Stimulated activated CD8-positive, alpha-beta memory T cell treated with anti-CD3 and anti-CD28 coated beads, Interleukin-12 subunit alpha, Interleukin-12 subunit beta, amount 100 ng/mL, for 1 hour (primary cell): ENCODE data around the gene SPHK1.

Source experiments
- DNase-seq: peaks from one replicate; pipeline ENCODE4 v3.0.0-alpha.2; 2020; ENCODE audit warnings: low read depth

SPHK1 gene

DNA sequence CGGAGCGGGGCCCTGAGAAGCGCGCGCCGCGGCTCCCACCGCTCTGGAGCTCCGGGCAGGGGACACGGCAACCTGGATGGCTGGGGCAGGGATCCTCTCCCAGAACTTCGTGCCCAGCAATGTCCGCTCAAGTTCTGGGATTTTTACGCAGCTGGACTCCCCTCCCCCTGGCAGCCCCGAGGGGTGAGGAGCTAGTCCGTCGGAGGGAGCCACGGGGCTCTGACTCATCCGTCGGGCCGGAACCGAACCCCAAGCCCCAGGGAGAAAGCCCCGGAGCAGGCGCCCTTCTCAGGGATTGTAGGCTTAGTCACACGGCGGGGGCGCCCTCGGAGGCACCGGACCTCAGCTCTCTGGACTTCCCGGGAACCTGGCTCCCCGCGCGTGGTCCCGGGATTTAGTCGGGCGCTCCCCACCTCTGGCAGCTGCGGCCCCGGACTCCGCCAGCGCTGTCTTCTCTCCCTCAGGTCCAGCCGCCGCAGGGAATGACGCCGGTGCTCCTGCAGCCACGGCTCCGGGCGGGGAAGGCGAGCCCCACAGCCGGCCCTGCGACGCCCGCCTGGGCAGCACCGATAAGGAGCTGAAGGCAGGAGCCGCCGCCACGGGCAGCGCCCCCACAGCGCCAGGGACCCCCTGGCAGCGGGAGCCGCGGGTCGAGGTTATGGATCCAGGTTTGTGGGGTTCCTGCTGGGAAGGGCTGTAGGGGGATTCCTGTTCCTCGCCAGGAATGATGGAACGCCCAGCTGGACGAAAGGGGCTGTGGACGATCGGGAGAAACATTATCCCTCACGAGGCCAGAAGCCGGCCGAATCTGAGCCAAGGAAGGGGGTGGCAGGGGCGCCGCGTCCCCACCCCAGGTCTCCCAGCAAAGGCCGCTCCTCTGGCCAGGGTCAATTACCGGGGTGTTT, 830 bp downstream of the SPHK1 start:
- no peak for DNase-seq

DNA sequence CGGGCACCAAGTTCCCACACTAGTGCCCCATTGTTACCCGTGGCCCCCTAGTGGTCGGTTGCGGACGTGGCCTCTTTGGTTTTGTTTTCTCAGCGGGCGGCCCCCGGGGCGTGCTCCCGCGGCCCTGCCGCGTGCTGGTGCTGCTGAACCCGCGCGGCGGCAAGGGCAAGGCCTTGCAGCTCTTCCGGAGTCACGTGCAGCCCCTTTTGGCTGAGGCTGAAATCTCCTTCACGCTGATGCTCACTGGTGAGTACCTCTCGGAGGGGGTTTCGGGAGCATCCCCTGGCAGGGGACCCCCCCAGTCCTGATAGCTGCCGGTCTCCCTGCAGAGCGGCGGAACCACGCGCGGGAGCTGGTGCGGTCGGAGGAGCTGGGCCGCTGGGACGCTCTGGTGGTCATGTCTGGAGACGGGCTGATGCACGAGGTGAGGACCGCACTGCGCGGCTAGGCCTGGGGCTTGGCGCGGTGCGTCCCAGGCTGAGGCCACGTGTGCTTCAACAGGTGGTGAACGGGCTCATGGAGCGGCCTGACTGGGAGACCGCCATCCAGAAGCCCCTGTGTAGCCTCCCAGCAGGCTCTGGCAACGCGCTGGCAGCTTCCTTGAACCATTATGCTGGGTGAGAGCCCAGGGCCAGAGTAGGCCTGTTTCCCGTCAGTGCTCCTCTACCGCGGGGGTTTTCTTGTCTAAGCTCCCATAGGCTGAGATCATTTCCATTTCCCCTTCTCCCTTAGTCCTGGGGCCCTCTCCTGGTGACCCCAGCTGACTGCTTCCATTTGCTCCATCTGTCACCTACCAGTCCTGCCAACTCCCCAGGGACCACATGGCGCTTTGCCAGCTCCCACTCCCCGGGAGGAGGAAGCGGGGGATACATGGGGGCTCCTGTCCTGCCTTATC, 1.7 kb downstream of the SPHK1 start:
- peak; percentile 72 for DNase-seq

DNA sequence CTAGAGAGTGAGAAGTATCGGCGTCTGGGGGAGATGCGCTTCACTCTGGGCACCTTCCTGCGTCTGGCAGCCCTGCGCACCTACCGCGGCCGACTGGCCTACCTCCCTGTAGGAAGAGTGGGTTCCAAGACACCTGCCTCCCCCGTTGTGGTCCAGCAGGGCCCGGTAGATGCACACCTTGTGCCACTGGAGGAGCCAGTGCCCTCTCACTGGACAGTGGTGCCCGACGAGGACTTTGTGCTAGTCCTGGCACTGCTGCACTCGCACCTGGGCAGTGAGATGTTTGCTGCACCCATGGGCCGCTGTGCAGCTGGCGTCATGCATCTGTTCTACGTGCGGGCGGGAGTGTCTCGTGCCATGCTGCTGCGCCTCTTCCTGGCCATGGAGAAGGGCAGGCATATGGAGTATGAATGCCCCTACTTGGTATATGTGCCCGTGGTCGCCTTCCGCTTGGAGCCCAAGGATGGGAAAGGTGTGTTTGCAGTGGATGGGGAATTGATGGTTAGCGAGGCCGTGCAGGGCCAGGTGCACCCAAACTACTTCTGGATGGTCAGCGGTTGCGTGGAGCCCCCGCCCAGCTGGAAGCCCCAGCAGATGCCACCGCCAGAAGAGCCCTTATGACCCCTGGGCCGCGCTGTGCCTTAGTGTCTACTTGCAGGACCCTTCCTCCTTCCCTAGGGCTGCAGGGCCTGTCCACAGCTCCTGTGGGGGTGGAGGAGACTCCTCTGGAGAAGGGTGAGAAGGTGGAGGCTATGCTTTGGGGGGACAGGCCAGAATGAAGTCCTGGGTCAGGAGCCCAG, 2.8 kb downstream of the SPHK1 start:
- DNase-seq: no peak

DNA sequence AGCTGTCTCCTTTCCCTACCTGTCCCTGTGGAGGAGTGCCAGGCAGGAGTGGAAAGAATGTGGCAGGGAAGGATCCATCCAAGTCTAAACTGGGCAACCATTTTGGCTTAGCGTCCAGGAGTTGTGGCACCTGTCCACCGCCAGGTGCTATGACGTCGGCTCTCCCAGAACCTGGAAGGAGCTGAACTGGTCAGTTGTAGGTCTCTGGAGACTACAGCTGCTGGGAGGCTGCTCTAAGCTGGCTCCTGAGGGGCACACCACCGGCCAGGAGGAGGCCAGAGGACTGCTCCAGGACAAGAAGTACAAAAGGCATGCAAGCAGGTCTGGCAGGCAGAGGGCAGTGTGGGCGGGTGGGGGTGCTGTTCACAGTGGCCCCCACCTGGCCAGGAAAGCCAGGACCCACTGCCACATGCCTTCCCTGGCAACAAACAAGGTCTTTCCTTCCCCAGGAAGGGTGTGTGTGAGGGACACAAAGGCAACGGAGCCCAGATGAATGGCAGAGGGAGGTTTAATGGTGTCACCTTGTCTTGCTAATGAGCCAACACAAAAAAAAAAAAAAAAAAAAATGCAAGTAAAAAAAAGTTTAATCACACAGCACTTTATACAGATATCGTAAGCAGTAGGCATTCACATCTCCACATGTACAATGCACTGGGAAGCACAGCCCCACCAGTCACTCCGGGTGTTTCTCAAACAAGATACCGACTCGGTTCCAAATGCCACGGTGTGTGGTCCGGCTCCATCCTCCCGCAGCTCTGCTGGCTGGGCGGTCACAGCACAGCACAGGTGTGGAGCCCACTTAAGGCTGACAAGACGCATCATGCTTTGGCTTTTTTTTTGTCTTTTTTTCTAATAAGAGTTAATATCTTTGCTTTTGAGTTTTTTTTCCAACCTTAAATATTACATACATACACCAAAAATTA, 4.8 kb downstream of the SPHK1 start:
- no peak for DNase-seq

DNA sequence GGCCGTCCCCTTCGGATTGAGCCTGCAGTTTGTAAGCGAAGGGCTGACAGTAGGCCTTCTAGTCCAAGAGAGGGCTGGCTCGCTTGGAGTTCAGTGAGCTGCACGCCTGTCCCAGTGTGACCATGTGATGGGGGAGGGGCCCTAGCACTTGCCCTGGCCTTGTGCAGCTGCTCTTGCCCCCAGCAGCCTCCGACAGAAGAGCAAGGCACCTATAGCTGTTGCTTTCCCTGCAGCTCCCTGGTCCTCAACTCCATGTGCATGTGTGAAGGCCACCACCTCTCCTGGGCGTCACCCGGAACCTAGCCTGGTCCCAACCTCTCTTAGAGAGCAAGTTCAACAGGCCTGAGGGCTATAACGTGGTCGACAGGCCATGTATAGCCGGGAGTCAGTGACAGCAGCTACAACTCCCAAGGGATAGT, 5.6 kb downstream of the SPHK1 start:
- DNase-seq: no peak

DNA sequence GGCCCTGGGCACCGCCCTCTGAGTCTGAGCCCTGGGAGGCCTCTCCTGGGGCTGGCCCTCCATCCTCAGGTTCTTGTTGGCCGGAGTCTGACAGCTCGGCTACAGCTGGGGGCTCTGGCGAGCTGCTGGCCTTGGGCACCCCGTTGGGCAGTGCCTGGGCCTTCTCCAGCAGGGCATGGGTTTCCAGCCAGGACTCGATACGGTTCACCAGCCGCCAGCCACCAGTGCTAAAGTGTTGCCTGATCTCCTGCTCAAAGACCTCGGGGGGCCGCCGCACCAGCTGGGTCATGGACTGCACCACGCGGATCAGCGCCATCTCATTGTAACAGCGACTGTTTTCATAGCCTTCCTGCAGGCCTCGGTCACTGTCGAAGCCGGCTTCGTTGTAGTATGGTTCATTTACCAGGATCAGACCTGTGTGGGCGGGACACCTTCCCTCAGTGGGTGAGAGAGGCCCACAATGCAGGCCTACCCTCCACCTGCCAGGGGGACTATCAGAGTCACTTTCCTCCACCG, 6.8 kb downstream of the SPHK1 start:
- DNase-seq: no peak

DNA sequence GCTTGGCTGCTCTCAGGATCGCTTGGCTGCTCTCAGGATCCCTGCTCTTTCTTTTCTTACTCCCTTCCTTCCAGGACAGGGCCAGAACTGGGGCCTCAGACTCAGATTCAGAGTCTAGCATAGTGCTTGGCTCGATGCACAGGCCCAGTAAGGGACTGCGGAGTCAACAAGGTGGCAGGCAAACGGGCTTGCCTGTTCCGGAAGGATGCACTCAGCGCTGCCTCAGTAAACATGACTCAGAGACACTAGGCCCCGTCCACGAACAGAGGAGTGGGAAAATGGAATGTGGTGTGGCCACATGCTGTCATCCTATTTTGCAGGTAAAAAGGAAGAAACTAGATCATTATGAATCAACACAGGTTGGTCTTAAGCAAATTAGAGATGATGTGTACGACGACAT, 9.8 kb downstream of the SPHK1 start:
- DNase-seq: no peak

DNA sequence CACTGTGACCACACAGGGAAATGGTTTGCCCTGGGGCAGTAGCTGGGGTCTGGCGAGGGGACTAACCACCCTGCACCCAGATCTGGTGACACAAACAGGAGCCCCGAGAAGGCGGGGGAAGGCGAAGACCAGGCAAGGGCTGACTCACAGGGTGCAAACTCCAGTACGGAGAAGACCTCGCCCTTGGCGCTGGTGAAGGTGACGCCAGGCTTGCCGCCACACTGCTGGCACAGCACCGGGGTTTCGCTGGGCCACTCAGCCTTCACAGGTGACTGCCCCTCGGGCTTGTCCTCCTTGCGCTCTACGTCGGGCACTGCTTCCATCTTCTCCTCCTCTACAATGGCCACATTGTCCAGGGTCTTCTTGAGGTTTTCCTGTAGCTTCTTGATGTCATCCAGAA, 11.6 kb downstream of the SPHK1 start:
- no peak for DNase-seq

DNA sequence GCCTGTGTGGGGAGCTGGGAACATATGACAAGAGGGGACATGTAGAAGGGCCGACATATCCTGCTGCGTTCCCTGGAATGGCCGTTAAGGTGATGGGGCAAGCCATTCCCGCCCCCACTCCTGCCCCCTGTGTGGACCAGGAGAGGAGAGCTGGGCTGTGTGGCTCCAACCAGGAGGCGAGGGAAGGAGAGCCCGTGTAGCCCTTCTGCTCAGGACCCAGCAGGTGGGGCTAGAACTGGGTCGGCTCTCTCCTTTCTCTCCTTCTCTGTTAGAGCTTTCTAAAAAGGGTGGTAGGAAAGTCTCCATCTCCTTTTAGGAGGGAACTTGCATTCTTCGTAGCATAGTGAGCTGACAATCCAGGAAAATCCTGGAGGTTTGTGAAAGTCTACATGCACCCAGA, 12.8 kb downstream of the SPHK1 start:
- no peak for DNase-seq

DNA sequence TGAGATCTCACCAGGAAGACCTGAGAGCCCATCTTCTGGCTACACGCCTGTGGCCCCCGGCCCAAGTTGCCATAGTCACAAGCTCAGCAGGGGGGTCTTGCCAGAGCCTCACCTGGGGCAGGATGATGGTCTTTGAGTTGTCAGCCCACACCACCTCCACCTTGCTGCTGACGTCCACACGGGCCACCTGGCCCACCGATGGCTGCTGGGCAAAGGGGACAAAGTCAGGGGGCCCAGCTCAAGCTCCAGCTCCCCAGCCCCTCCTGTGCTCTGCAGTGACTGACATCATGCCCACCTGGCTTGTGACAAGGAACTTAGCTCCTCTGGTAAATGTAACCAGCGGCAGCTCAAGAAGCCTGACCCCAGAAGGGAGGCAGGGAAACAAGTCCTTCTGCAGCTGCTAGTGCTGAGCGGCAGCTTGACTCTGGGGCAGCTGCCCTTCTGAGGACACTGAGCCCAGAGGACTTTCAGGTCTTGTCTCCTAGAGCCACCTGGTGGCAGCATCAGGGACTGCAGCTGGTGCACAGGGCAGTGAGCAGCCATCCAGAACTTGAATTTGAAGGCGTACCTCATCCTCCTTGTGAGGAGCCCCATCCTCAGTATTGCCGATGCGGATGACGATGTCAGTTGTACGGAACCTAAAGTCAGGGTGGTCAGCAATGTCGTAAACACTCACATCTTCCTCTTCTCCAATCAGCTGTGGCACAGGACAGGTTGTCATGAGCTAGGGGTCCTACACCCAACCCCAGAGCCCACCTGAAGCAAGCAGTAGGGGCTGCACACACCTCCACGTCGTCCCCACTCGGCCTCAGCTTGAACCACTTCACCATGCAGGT, 13.5 kb downstream of the SPHK1 start:
- DNase-seq: peak; percentile 77

DNA sequence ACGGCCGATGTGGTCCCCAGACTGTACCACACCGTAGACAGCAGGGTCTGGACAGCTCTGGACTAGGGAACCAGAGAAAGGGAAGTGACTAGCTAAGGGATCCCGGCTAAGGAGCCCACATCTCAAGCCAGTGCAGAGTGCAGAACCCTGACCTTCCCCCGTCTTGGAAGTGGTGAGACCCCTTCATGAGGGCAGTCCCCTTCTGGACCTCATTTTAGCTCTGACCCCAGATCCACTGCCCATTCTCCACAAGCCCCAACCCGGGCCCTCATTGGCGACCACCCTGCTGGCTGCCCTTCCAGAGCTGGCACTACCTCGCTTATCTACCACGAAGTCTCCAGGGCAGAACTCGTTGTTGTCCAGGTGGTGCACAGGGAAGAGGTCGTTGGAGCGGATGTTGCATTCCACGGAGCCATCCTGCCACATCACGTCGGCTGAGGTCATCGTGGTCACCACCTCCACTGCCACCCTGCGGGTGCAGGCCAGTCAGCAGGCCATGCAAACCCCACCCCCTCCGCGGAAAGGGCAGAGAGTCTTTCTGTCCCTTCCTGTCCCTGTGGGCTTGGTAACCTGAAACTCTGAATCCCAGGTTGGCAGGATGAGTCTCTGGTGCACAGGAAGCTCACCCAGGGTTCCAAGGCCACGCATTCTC, 14.2 kb downstream of the SPHK1 start:
- no peak for DNase-seq

DNA sequence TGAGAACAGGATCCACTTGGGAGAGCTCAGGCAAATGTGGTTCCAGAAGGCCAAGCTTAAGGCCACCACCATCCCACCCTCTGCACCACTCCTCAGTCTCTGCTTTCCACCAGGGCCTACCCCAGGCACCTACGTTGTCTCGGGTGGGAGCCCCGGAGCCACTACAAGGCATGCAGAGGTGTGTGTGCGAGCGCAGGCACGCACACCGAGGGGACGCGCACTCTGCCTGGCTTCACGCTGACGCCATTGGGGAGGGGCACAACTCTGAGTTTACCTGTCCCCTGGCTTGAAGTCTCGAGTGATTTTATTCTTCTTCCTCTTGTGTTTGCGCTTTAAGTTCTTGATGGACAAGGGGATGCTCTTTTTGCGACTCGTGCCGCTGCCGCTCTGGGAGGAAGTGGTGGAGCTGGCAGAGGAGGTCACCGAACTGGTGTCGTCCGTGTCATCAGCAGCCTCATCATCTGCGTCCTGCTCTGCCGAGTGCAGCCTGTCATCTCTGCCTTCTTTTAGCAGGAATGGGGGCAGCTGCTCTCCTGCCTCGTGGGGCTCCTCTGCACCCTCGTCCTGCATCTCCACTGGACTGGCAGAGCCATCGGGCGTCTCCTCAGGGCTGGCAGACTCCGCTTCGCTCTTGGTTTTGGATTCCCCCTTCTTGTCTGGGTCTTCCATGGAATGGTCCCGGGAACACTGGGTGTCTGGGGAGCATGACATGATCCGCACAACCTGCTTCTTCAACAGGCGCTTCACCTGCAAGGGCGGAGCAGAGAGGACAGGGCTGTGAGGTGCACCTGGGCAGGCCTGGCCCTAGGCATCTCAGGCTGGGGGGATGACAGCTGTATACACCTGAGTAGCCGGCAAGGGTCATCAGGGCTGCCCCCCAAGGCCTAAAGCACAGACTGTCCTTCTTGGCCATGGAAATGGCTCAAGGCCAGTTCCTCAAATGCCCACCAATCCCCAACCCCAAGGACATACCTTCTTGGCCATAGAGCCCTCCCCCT, 15.1 kb downstream of the SPHK1 start:
- DNase-seq: no peak

DNA sequence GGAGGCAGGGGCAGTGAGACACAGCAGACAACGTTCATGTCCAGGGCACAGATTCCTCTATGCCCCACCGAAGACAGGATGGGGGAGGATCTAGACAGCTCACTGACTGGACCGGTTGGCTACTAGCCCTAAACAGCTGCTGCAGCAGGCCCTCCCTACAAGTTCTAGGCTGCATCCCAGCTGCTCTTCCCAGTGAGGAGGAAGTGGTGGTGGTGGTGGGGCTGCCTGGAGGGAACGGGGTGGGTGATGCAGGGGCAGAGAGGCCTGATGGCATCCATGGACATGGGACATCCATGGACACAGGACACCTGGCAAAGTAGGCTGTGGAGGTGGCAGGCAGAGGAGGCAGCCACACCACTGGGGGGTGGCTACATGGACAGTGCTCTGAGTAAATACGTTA, 18.3 kb downstream of the SPHK1 start:
- no peak for DNase-seq

DNA sequence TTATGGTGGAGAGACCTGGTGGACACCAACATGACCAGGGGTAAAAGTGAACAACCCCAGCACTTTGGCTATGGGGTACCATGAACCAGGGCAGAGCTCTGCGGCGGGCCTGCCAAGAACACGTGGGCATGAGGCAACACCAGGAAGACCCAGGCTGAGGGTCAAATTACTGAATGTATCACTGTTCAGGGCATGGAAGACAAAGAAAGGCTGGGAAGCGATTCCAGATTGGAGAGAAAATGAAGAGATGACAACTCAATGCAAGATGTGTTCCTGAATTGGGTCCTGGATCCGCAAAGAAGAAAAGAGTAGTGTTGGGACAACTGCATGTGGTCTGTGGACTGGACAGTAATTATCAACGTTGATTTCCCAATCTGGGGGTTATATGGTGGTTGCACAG, 19.8 kb downstream of the SPHK1 start:
- DNase-seq: no peak

DNA sequence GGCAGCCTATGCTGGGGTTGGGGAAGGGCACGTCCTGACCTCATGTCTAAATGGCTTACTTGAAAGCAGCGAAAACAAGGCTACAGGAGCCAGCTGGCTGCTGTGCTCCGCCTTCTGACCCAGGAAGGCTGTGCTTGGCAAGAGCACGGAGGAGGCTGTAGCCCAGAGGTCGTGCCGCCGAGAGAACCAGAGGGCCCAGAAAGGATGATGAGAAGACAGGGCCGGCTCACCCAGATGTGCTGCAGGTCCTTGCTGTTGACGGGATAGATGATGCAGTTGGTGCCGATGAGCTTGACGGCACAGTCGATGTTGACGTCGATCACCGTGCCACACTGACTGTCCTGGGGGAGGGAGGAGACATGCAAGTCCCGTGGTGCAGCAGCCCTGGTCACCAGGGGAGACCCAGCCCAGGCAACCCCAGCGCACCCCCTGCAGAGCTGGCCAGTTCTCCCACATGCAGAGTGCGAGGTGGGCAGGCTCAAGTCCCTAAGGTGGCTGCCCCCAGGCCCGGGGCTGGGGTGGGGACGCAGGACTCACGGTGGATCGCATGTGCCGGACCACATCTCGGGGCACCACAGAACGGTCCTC, 20.7 kb downstream of the SPHK1 start:
- DNase-seq: no peak

DNA sequence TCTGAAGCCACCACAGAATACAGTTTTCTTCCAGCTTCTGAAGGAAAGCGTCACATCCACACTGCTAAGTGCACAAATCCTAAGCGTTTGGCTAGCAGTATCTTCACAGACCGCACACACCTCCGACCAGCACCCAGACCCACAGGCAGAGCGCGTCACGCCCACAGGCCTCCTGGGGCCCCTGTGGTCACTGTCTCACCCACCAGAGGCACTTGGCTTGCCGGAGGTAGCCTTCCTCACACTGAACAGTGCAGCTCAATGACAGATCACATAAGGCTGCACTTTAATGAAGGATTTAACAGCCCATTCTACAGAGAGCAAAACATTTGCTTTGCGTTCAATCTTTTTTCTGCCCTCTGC, 21.2 kb downstream of the SPHK1 start:
- no peak for DNase-seq

DNA sequence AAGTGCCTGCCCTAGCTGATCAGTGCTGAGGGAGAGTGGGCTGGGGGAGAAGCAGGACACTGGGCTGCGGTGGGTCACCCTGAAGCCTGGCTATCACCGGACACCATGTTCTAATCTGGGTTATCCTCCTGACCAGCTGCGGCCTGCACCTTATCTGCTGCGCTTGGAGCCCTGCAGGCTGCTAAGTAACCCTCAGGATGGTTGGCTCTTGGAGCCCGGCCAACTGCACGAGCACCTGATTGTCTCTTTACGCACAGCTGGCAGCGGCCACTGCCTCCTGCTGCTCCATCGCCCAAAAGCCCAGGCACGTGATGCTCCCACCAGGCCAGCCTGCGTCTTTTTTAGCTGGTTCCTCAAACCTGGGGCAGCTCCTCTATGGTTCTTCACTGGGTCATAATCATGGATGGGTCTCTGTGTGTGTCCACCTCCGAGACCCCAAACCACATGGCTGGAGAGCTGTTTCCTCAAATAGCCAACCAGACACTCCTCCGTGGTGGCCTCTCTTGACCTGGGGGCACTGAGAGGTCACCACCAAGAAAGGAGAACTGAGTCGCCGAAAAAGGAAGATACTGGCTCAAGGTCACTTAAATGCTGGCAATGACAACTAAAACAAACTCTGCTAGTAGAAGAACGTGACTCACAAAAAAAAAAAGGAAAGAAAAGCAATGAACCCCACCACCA, 21.7 kb downstream of the SPHK1 start:
- no peak for DNase-seq
